ENCODE data around the gene AMOT. TPM values are rescaled to one million over a fixed set of nuclear protein-coding genes. Genes with fewer than 3 reads are reported as not detected.

AMOT gene
- total and polyA plus RNA-seq, 5 experiments from 2014 or later = 1.3 to 3.3 (median 2.4) TPM

DNA sequence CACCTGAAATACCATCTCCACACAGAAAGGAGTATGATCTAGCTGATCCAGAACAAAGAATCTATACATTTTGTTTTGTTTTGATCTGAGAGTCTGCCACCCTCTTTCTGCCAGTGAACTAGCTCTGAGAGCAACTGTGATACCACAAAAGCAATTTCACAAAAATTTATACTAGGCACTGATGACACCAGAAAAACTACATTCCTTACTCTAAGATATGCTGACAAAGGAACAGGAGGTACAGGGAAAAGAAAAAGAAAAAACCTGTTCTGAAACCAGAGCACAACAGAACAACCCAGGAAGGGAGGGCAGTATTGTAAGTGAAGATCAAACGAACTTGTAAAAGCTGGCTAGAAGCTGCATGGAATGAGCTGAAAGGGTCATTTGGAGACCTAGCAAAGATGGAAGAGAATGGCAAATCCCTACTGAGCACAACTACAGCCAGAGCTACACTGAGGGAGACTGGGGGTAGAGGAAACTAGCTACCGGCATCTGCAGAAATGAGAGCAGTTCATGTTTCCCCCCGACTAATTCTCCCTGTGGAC is 31.9 kb downstream of the AMOT start:
- POLR2A ChIA-PET = no interaction called here
- no peak overlapping the region for H3K27ac Mint-ChIP-seq

DNA sequence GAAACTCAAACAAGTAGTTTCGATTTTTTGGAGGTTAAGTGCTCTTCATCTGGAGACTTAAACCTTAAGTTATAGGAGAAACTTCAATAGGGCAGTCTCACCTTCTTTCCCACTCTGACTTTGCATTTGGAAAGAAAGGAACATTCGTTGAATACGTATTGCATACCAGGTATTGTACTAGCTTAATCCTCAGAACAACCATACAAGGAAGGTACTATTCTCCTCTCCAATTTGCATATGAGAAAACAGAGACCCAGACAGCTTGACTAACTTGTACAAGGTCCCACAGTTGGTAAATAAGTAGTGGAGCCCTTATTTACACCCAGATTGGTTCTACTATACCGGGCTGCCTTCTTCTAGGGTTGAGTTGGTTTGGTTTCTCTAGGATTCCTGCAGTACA is 32.6 kb downstream of the AMOT start:
- Mint-ChIP-seq H3K4me3 (no peak overlapping the region), H3K9me3 (peaks cover 0 to 2% (median 0%) of the 10 kb centered on the region in 9 donors), H3K27ac (no peak overlapping the region), H3K36me3 (peaks cover 0 to 15% (median 10%) of the 10 kb centered on the region in 3 donors), H3K4me1 (peaks cover 0 to 3% (median 0%) of the 10 kb centered on the region in 4 donors), H3K27me3 (no peaks in the 10 kb centered on the region)
- POLR2A ChIA-PET = no interaction called here
- DNase-seq (no peak), ATAC-seq (no peak)

More for the DNA sequence above, 31.9 kb downstream of the AMOT start:
- H3K36me3 Mint-ChIP-seq = peaks cover 0 to 15% (median 13%) of the 10 kb centered on the region in 3 donors
- H3K4me3 Mint-ChIP-seq = no peak overlapping the region
- no peaks in the 10 kb centered on the region for H3K27me3 Mint-ChIP-seq
- H3K9me3 Mint-ChIP-seq = peaks cover 0 to 2% (median 0%) of the 10 kb centered on the region in 9 donors
- DNase-seq (no peak), ATAC-seq (no peak)
- peaks cover 0 to 3% (median 0%) of the 10 kb centered on the region in 4 donors for H3K4me1 Mint-ChIP-seq

DNA sequence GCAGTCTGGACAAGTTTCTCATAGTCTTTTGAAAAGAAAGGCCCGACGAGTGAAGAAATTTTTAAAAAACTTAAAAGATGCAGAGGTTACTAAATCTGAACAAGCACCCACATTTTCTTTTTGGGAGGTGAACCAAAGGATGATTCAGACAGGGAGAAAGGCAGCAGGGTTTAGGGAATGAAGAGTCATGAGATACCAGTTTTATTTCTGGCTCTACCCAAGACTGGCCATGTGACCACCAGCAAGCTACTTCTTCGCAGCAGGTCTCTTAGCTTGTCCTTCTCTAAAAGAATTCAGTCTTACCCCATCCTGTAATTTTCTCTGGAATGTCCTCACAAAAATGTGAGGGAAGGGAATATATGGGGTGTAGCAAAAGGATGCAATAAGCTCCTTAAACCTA is 37.6 kb downstream of the AMOT start:
- no peaks in the 10 kb centered on the region for H3K27me3 Mint-ChIP-seq
- no peak for DNase-seq
- H3K27ac Mint-ChIP-seq = no peak overlapping the region
- no peaks in the 10 kb centered on the region for H3K4me1 Mint-ChIP-seq
- ATAC-seq = no peak
- peaks cover 0 to 10% (median 3%) of the 10 kb centered on the region in 9 donors for H3K9me3 Mint-ChIP-seq
- POLR2A ChIA-PET = no interaction called here
- H3K36me3 Mint-ChIP-seq = peaks cover 8 to 25% (median 11%) of the 10 kb centered on the region in 3 donors
- H3K4me3 Mint-ChIP-seq = no peak overlapping the region

DNA sequence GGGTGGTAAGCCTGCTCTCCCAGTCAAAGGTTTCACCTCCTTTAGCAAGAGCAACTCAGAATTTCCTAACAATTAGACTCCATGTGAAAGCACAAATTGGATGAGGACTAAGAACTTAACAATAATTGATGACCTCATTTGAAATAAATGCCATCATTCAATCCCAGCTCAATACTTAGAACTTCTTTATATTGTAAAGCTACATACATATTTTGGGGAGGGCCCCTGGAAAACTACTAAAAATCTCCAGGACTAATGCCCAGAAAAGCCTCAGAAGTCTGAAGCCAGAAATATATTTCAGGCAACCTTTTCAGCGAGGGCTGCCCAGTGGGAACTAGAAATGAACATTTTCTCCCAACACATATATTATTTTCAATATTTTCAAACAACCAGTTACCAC is 38.1 kb downstream of the AMOT start:
- ATAC-seq = no peak
- DNase-seq = no peak
- POLR2A ChIA-PET = no interaction called here
- no peak overlapping the region for H3K27ac Mint-ChIP-seq
- H3K36me3 Mint-ChIP-seq = peaks cover 10 to 25% (median 13%) of the 10 kb centered on the region in 3 donors
- H3K9me3 Mint-ChIP-seq = peaks cover 0 to 10% (median 3%) of the 10 kb centered on the region in 9 donors
- no peaks in the 10 kb centered on the region for H3K27me3 Mint-ChIP-seq
- H3K4me1 Mint-ChIP-seq = no peaks in the 10 kb centered on the region
- no peak overlapping the region for H3K4me3 Mint-ChIP-seq

DNA sequence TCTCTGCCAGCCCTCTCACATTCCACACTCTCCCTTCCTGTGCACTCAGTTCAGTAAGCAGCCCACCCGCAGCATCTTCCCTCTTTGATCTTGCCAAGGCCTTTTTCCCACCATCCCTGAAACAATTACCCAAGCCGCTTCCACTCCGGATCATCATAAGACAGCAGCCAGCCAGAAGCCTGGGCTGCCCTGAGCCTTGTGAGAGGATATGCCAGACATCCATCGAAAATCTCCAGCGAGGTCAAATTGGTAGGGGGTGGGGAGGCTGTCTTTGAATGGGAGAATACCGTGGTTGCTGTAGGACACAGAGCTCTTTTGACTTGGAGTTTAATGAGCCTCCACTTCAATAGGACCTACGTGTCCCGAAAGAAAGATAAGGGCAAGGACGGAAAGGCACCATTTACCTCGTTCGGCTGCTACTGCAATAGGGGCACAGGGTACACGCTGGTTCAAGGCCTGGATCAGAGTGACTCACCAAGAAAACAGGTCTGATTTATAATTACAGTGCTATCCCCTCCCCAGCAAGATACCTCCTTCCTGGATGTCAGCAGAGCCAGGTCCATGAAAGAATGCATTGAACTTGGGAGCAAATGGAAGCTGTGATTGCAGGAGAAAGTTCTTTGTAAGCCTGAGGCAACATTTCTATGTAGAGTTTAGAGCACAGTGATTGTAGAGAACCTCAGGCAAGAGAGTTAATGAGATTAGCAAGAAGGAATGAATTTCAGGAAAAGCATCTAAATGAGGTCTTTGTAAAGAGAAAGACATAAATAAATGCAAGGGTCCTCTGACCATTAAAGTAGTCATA is 39.5 kb downstream of the AMOT start:
- no peak overlapping the region for H3K27ac Mint-ChIP-seq
- no peaks in the 10 kb centered on the region for H3K27me3 Mint-ChIP-seq
- H3K36me3 Mint-ChIP-seq = peaks cover 10 to 26% (median 15%) of the 10 kb centered on the region in 3 donors
- POLR2A ChIA-PET = no interaction called here
- peaks cover 0 to 10% (median 3%) of the 10 kb centered on the region in 9 donors for H3K9me3 Mint-ChIP-seq
- no peaks in the 10 kb centered on the region for H3K4me1 Mint-ChIP-seq
- ATAC-seq (no peak), DNase-seq (no peak)
- no peak overlapping the region for H3K4me3 Mint-ChIP-seq

DNA sequence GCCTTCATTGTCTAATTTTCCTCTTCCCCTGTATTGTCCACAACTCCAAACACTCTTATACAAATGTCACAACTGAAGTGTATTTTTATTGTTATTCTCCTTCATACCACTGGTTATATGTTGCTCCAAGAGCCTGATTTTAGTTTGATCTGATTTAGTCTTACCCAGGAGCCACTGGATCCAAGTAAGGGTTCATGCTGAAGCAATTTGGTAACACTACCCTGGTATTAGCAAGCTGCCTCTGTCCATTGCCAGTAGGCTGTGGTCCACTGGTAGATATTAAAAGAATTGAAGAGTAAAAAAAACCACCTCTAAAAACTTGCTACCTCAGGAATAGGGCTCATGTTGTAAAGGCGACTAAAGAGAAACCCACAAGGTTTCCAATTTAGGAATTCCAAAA is 41.2 kb downstream of the AMOT start:
- Mint-ChIP-seq H3K9me3 (peaks cover 0 to 10% (median 3%) of the 10 kb centered on the region in 9 donors), H3K27me3 (no peaks in the 10 kb centered on the region), H3K4me3 (no peak overlapping the region), H3K27ac (no peak overlapping the region), H3K4me1 (no peaks in the 10 kb centered on the region), H3K36me3 (peaks cover 10 to 25% (median 14%) of the 10 kb centered on the region in 3 donors)
- POLR2A ChIA-PET = no interaction called here
- DNase-seq (no peak), ATAC-seq (no peak)

DNA sequence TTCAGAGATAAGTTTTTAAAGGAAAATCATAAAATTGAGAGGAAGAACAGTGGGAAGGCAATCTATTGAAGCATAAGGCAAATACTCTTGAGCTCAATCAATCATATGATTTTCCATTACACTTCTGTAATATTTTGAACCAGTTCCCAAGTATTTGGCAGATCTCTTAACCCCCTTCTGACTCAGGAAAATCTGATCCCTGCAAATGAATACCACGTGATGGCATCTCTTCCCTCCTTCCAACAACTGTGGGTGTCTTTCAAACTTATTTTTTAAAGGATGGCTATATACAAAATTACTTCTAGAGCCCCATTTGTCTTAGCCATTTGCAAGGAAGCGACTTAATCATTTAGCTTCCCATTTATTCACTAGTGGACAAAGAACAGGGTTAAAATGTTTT is 41.9 kb downstream of the AMOT start:
- DNase-seq (no peak), ATAC-seq (no peak)
- no peak overlapping the region for H3K4me3 Mint-ChIP-seq
- H3K4me1 Mint-ChIP-seq = no peaks in the 10 kb centered on the region
- H3K9me3 Mint-ChIP-seq = peaks cover 0 to 10% (median 3%) of the 10 kb centered on the region in 9 donors
- H3K27ac Mint-ChIP-seq = no peak overlapping the region
- POLR2A ChIA-PET = no interaction called here
- peaks cover 10 to 25% (median 14%) of the 10 kb centered on the region in 3 donors for H3K36me3 Mint-ChIP-seq
- no peaks in the 10 kb centered on the region for H3K27me3 Mint-ChIP-seq

DNA sequence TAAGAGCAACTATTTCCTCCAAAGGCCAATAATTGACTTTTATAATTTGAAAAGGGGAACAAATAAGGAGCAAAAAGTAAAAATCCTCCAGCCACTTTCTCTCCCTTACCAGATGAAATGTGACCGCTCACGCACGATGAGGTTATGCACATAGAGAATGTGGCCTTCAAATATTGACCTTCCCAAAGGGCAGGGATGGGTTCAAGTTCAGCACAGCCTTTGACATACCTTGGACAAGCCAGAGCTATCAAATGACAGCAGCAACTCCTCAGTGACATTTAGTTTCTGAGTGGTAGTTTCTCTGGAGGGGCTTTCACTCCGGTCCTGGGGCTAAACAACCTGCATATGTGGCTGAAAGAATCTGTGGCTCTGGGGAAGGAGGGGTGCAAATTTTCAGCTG is 50.7 kb downstream of the AMOT start:
- ATAC-seq (no peak), DNase-seq (no peak)
- H3K9me3 Mint-ChIP-seq = no peaks in the 10 kb centered on the region
- H3K36me3 Mint-ChIP-seq = peaks cover 0 to 14% (median 13%) of the 10 kb centered on the region in 3 donors
- POLR2A ChIA-PET = no interaction called here
- no peak overlapping the region for H3K27ac Mint-ChIP-seq
- no peak overlapping the region for H3K4me3 Mint-ChIP-seq
- peaks cover 0 to 6% (median 0%) of the 10 kb centered on the region in 4 donors for H3K4me1 Mint-ChIP-seq
- H3K27me3 Mint-ChIP-seq = no peaks in the 10 kb centered on the region

DNA sequence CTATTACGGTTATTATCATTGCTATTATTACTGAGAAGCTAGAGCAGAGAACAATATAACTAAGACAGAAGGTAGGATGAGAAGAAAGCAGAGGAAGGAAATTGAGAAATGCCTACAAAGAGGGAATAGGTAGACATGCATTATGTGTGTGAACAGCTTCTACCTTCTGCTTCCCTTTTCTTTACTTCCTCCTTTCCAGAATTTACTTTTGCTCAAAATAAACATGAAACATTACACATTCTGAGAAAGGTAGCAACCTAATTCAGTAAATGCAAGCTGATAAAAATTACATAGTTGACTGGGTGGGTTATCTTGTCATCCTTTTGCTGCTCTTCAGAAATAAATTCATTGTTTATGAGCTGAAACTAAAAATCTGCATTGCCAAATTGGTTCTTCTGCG is 54.6 kb downstream of the AMOT start:
- peaks cover 0 to 6% (median 0%) of the 10 kb centered on the region in 4 donors for H3K4me1 Mint-ChIP-seq
- ATAC-seq = no peak
- no peaks in the 10 kb centered on the region for H3K27me3 Mint-ChIP-seq
- no peak overlapping the region for H3K27ac Mint-ChIP-seq
- no peaks in the 10 kb centered on the region for H3K9me3 Mint-ChIP-seq
- POLR2A ChIA-PET = no interaction called here
- H3K4me3 Mint-ChIP-seq = no peak overlapping the region
- no peak for DNase-seq
- H3K36me3 Mint-ChIP-seq = peaks cover 5 to 18% (median 14%) of the 10 kb centered on the region in 3 donors

DNA sequence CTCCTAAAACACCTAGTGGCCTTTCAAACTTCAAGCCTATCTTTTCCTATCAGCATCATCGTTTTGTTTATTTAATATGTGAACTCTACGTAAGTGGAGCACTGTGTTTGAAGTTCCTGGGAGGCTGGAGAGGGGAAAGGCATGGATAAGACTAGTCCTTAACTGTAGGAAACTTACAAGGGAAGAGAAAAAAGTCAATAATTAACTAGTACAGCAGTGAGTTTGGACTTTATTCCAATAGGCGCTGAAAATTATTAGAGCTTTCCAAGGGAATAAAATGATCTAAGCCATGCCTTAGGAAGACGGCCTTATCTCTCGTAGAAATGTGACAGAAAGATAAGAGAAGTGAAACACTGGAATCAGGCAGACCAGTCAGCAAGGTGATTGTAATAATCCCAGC is 55.3 kb downstream of the AMOT start:
- no peak for ATAC-seq
- POLR2A ChIA-PET = no interaction called here
- no peak overlapping the region for H3K4me3 Mint-ChIP-seq
- peaks cover 5 to 21% (median 16%) of the 10 kb centered on the region in 3 donors for H3K36me3 Mint-ChIP-seq
- no peak for DNase-seq
- peaks cover 0 to 6% (median 0%) of the 10 kb centered on the region in 4 donors for H3K4me1 Mint-ChIP-seq
- H3K27me3 Mint-ChIP-seq = no peaks in the 10 kb centered on the region
- no peak overlapping the region for H3K27ac Mint-ChIP-seq
- no peaks in the 10 kb centered on the region for H3K9me3 Mint-ChIP-seq

DNA sequence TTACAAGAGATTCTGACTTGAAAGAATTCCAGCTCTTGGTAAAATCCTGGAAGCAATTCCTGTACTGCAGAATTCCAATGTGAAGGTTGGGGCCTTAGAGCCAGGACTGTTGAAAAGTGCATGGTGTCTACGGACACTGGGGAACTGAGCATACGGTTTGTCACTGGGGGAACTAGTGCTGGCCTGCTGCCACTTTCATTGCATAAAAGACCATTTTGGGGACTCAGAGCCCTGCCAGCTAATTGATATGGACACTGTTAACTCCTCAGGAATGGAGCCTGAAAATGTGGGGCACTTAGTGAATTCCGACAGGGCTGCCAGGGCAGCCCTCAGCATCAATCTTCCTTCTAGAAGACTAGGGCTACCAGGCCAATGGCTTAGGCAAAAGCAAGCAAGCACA is 55.9 kb downstream of the AMOT start:
- no peaks in the 10 kb centered on the region for H3K27me3 Mint-ChIP-seq
- no peak overlapping the region for H3K27ac Mint-ChIP-seq
- ATAC-seq = no peak
- DNase-seq = no peak
- no peak overlapping the region for H3K4me3 Mint-ChIP-seq
- peaks cover 0 to 6% (median 0%) of the 10 kb centered on the region in 4 donors for H3K4me1 Mint-ChIP-seq
- POLR2A ChIA-PET = no interaction called here
- no peaks in the 10 kb centered on the region for H3K9me3 Mint-ChIP-seq
- peaks cover 5 to 21% (median 20%) of the 10 kb centered on the region in 3 donors for H3K36me3 Mint-ChIP-seq

DNA sequence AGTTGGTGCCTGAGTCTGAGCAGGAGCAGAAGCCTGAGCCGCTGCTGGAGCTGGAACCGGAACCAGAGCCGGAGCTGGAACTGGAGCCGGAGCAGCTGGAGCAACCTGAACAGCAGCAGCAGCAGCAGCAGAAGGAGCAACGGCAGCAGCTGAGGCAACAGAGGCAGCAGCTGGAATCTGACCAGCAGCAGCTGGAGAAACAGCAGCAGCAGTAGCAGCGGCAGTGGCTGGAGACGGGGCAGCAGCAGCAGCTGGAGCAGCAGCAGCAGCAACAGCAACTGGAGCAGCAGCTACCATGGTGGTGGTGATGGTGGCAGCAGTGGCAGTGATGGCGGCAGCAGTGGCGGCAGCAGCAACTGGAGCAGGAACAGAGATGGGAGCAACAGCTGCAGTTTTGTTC is 61.5 kb downstream of the AMOT start:
- Mint-ChIP-seq H3K27ac (no peak overlapping the region), H3K4me1 (no peaks in the 10 kb centered on the region), H3K27me3 (no peaks in the 10 kb centered on the region), H3K36me3 (peaks cover 5 to 38% (median 16%) of the 10 kb centered on the region in 3 donors), H3K4me3 (no peak overlapping the region), H3K9me3 (no peaks in the 10 kb centered on the region)
- no peak for DNase-seq
- POLR2A ChIA-PET = no interaction called here
- no peak for ATAC-seq

DNA sequence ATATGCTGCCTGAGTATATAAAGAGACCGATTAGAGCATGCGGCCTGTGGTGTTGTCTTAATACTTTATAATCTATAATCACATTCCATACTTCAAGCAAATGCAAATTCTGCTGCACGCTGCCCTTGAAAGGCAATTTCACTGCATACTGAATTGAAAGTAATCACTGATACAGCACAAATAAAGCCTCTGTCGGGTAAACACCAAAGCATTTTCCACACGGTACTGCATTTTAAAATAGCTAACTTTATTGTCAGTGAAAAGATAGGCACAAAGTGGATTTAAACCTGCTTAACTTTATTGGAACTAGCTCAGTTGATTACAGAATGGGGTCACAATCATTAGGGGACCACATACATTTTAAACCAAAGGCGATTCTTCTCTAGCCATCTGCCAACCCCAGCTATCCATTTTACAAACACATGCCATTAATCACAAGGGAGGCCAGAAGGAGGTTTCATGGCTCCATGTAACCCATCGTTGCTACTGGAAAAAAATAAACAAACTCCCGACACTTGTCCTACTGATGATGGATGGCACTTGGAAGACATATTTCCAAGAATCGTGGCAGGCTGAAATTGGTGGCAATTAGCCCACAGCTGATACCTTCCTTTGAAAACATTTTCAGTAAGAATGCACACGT is 65.9 kb downstream of the AMOT start:
- Mint-ChIP-seq H3K27me3 (no peaks in the 10 kb centered on the region), H3K9me3 (peaks cover 0 to 11% (median 0%) of the 10 kb centered on the region in 9 donors), H3K4me1 (no peaks in the 10 kb centered on the region), H3K36me3 (peaks cover 0 to 17% (median 0%) of the 10 kb centered on the region in 3 donors), H3K4me3 (no peak overlapping the region), H3K27ac (no peak overlapping the region)
- DNase-seq = no peak
- POLR2A ChIA-PET = no interaction called here
- no peak for ATAC-seq
